ENCODE data around the gene SPRR2A.
"Not testable (repeated sequence)": the region's sequence is repeated elsewhere in the genome, so short reads cannot be mapped to it uniquely, and the experiment has no call there.

SPRR2A gene

GRCh38 chr1:153058154-153058553 is 842 bp upstream of the SPRR2A start:
- Histone ChIP-seq H3K27ac (no peak overlapping the region), H3K4me3 (ENCODE audit: low read depth, low read length) (no peak overlapping the region), H3K36me3 (no peaks in the 10 kb centered on the region), H3K27me3 (ENCODE audit: insufficient read depth, low read depth, severe bottlenecking) (no peaks in the 10 kb centered on the region), H3K9me3 (ENCODE audit: severe bottlenecking) (no peaks in the 10 kb centered on the region)
- DNase-seq, result no peak
- no peak for TF ChIP-seq CTCF (IDR thresholded peaks at IDR 0.05; ENCODE audit: low read depth, low read length)

- not testable (repeated sequence) for H3K9me3 ChIP-seq (ENCODE audit: severe bottlenecking); H3K4me3 ChIP-seq (ENCODE audit: low read depth, low read length); DNase-seq; H3K36me3 ChIP-seq; H3K27ac ChIP-seq; H3K27me3 ChIP-seq (ENCODE audit: insufficient read depth, low read depth, severe bottlenecking)
Observed at GRCh38 chr1:153056111-153056510, 1.2 kb downstream of the SPRR2A start.

GRCh38 chr1:153049211-153049610 is 8.1 kb downstream of the SPRR2A start:
- no peaks in the 10 kb centered on the region for H3K9me3 ChIP-seq (ENCODE audit: severe bottlenecking)
- TF ChIP-seq CTCF (IDR thresholded peaks at IDR 0.05; ENCODE audit: low read depth, low read length), result no peak
- H3K4me3 ChIP-seq (ENCODE audit: low read depth, low read length), result no peak overlapping the region
- no peaks in the 10 kb centered on the region for H3K27me3 ChIP-seq (ENCODE audit: insufficient read depth, low read depth, severe bottlenecking)
- DNase-seq, result no peak
- no peak overlapping the region for H3K27ac ChIP-seq
- H3K36me3 ChIP-seq, result no peaks in the 10 kb centered on the region

- no peak for DNase-seq
- Histone ChIP-seq H3K27ac (no peak within 1 kb of the TSS), H3K27me3 (ENCODE audit: insufficient read depth, low read depth, severe bottlenecking) (no peaks in the 10 kb centered on the region), H3K9me3 (ENCODE audit: severe bottlenecking) (no peaks in the 10 kb centered on the region), H3K4me3 (ENCODE audit: low read depth, low read length) (no peak within 1 kb of the TSS), H3K36me3 (no peaks in the 10 kb centered on the region)
- no peak for TF ChIP-seq CTCF (IDR thresholded peaks at IDR 0.05; ENCODE audit: low read depth, low read length)
Observed at GRCh38 chr1:153040950-153041631, 16.2 kb downstream of the SPRR2A start, which contains the start of gene SPRR2D. TSS of gene SPRR2D (minus strand) at chr1:153041120. CDS start at chr1:153040346, 774 bp downstream.

GRCh38 chr1:153035211-153035610 is 22.1 kb downstream of the SPRR2A start:
- Histone ChIP-seq H3K9me3 (ENCODE audit: severe bottlenecking) (no peaks in the 10 kb centered on the region), H3K36me3 (no peaks in the 10 kb centered on the region), H3K4me3 (ENCODE audit: low read depth, low read length) (no peak overlapping the region), H3K27ac (no peak overlapping the region), H3K27me3 (ENCODE audit: insufficient read depth, low read depth, severe bottlenecking) (no peaks in the 10 kb centered on the region)
- no peak for TF ChIP-seq CTCF (IDR thresholded peaks at IDR 0.05; ENCODE audit: low read depth, low read length)
- no peak for DNase-seq

- peak; percentile 97 for DNase-seq
- TF ChIP-seq CTCF (IDR thresholded peaks at IDR 0.05; ENCODE audit: low read depth, low read length), result peak; percentile 97
Observed at GRCh38 chr1:153032677-153033308, 24.5 kb downstream of the SPRR2A start.

More at GRCh38 chr1:153032677-153033308, 24.5 kb downstream of the SPRR2A start:
- Histone ChIP-seq H3K36me3 (no peaks in the 10 kb centered on the region), H3K27ac (no peak overlapping the region), H3K4me3 (ENCODE audit: low read depth, low read length) (no peak overlapping the region), H3K27me3 (ENCODE audit: insufficient read depth, low read depth, severe bottlenecking) (no peaks in the 10 kb centered on the region), H3K9me3 (ENCODE audit: severe bottlenecking) (peaks cover 8% of the 10 kb centered on the region)

Measured in WERI-Rb-1 (cell line).